Peyer's patch (tissue), 4 donors: ENCODE measurements around the gene DMRT1.

Source experiments
- POLR2A ChIP-seq, 2 donors: fragments of 450-650 bp; IDR thresholded peaks; one replicate each; pipeline ENCODE4 v1.5.1; 2017; ENCODE audit warnings: antibody characterized with exemption in 2 of 2, mild to moderate bottlenecking in 2 of 2, moderate library complexity in 2 of 2
- TF ChIP-seq, protein P1 (sequence below), 6 experiments: fragments of 450-650 bp in 4 of 6; fragments of 200-600 bp in 2 of 6; sonication (generic) in 1 of 6; IDR thresholded peaks; one replicate each; pipeline ENCODE4 v1.5.1; 2017 to 2019; ENCODE audit warnings: antibody characterized with exemption in 6 of 6, mild to moderate bottlenecking in 3 of 6, moderate library complexity in 1 of 6

DNA sequence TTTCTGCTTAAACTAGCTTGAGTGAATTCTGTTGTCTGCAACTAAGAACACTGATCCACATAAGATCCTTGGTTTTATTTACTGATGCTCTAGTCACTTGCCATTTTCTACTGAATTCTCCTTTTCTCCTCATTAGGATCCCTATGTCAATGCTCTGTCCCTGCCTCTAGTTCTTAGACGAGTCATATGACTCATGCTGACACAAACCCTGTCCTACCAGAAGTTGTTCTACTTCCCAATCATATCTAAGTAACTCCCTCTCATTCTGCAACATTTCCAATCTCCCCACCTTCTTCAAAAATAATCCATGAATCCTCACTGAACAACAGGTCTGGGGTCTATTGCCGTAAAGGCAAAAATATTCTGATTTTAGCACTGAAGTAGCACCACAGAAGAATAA lies 47.1 kb upstream of the DMRT1 start:
- TF ChIP-seq, protein P1, sequence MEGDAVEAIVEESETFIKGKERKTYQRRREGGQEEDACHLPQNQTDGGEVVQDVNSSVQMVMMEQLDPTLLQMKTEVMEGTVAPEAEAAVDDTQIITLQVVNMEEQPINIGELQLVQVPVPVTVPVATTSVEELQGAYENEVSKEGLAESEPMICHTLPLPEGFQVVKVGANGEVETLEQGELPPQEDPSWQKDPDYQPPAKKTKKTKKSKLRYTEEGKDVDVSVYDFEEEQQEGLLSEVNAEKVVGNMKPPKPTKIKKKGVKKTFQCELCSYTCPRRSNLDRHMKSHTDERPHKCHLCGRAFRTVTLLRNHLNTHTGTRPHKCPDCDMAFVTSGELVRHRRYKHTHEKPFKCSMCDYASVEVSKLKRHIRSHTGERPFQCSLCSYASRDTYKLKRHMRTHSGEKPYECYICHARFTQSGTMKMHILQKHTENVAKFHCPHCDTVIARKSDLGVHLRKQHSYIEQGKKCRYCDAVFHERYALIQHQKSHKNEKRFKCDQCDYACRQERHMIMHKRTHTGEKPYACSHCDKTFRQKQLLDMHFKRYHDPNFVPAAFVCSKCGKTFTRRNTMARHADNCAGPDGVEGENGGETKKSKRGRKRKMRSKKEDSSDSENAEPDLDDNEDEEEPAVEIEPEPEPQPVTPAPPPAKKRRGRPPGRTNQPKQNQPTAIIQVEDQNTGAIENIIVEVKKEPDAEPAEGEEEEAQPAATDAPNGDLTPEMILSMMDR (IDR thresholded peaks at IDR 0.05), result no peak
- TF ChIP-seq POLR2A (IDR thresholded peaks at IDR 0.05), result no peak
